ENCODE measurements around the gene PTPRR. TPM values are rescaled to one million over a fixed set of nuclear protein-coding genes. Genes with fewer than 3 reads are reported as not detected.
"Not testable (repeated sequence)": the region's sequence is repeated elsewhere in the genome, so short reads cannot be mapped to it uniquely, and the experiment has no call there.

PTPRR gene
- total and polyA plus RNA-seq, 12 donors = 0.11 to 3.7 (median 0.56) TPM; not detected in 1

GRCh38 chr12:70739756-70740155, 180.8 kb downstream of the PTPRR start:
- no peaks in the 10 kb centered on the region for H3K36me3 ChIP-seq (replicated peaks in 1 of 2)
- no peaks in the 10 kb centered on the region for H3K9me3 ChIP-seq (replicated peaks in 1 of 3)
- H3K27ac ChIP-seq = no peak overlapping the region
- intact Hi-C loops (cut with DNase I) = loop anchor here (10.0 kb wide), 3 partner anchors 115 to 855 kb away; no protein-coding TSS in a partner anchor
- TF ChIP-seq CTCF (IDR thresholded peaks at IDR 0.05) (no peak), POLR2A (IDR thresholded peaks at IDR 0.05) (no peak)
- H3K27me3 ChIP-seq = no peaks in the 10 kb centered on the region
- WGBS, 4 donors = 87 to 95% (median 93%) methylated on average over 2 of the region's 2 CpGs
- DNase-seq = no peak
- H3K4me3 ChIP-seq = no peak overlapping the region
- H3K4me1 ChIP-seq (replicated peaks in 1 of 2) = no peaks in the 10 kb centered on the region

- Histone ChIP-seq H3K27ac (no peak overlapping the region), H3K4me3 (no peak overlapping the region), H3K36me3 (replicated peaks in 1 of 2) (no peaks in the 10 kb centered on the region), H3K27me3 (no peaks in the 10 kb centered on the region), H3K4me1 (replicated peaks in 1 of 2) (no peaks in the 10 kb centered on the region), H3K9me3 (replicated peaks in 1 of 3) (no peaks in the 10 kb centered on the region)
- no peak for DNase-seq
- TF ChIP-seq POLR2A (IDR thresholded peaks at IDR 0.05) (no peak), CTCF (IDR thresholded peaks at IDR 0.05) (no peak)
- 76 to 88% (median 82%) methylated on average over 7 to 8 of the region's 8 CpGs for whole genome bisulfite sequencing, 4 donors
- intact Hi-C loops (cut with DNase I) = loop anchor here (10.0 kb wide), 3 partner anchors 118 to 852 kb away; no protein-coding TSS in a partner anchor
Measured at GRCh38 chr12:70736351-70737133, 184.0 kb downstream of the PTPRR start.

DNA sequence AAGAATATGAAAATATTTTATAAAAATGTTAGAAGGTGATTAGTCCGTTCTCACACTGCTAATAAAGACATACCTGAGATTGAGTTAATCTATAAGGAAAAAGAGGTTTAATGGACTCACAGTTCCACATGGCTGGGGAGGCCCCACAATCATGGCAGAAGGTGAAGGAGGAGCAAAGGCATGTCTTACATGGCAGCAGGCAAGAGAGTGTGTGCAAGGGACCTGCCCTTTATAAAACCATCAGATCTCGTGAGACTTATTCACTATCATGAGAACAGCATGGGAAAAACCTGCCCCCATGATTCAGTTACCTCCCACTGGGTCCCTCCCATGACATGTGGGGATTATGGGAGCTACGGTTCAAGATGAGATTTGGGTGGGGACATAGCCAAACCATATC, 185.3 kb downstream of the PTPRR start:
- H3K4me3 ChIP-seq; H3K4me1 ChIP-seq (replicated peaks in 1 of 2); H3K27ac ChIP-seq; H3K9me3 ChIP-seq (replicated peaks in 1 of 3); H3K27me3 ChIP-seq; H3K36me3 ChIP-seq (replicated peaks in 1 of 2); DNase-seq: not testable (repeated sequence)
- intact Hi-C loops (cut with DNase I) = loop anchor here (10.0 kb wide), 3 partner anchors 120 to 850 kb away; no protein-coding TSS in a partner anchor
- 69 to 91% (median 79%) methylated on average over 3 of the region's 3 CpGs for WGBS, 4 donors

DNA sequence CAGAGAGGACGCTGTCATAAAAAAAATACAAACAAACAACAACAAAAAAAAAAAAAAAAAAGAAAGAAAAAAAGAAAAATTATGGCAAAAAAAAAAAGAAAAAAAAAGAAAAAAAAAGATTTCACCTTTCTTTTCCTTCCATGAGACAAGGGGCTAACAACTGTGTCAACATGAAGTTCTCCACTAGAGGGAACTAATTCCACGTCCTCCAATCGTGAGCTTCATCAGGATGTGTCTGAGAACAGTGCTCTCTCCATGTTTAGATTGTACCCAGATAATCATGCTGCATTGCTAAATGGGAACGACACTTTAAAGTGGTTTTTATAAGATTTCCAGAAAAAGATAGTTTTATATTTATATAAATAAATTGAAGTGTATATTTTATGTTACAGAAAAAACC, 187.2 kb downstream of the PTPRR start:
- no peaks in the 10 kb centered on the region for H3K9me3 ChIP-seq (replicated peaks in 1 of 3)
- TF ChIP-seq POLR2A (IDR thresholded peaks at IDR 0.05) (no peak), CTCF (IDR thresholded peaks at IDR 0.05) (peak; percentile 46 to 80 (median 68))
- WGBS, 4 donors = 0 to 5% (median 2%) methylated on average over 4 of the region's 4 CpGs
- peak in 3 of 7 donors; percentile 22 to 35 (median 27) for DNase-seq
- no peaks in the 10 kb centered on the region for H3K4me1 ChIP-seq (replicated peaks in 1 of 2)
- H3K36me3 ChIP-seq (replicated peaks in 1 of 2) = no peaks in the 10 kb centered on the region
- no peak overlapping the region for H3K4me3 ChIP-seq
- no peaks in the 10 kb centered on the region for H3K27me3 ChIP-seq
- no peak overlapping the region for H3K27ac ChIP-seq
- intact Hi-C loops (cut with DNase I) = loop anchor here (5.0 to 10.0 kb wide), 5 partner anchors 121 to 851 kb away; no protein-coding TSS in a partner anchor

Data from adrenal gland (tissue), 12 donors.